HG02938 (cell line): ENCODE results near the gene DENND5A.
"Not testable (repeated sequence)": the region's sequence is repeated elsewhere in the genome, so short reads cannot be mapped to it uniquely, and the experiment has no call there.

ENCODE experiments used
- ATAC-seq: cut with Tn5 transposase; IDR thresholded peaks from one replicate; pipeline ENCODE4 v1.9.1; 2021; ENCODE audit warnings: mild to moderate bottlenecking, moderate library complexity; ENCODE audit not compliant: unreplicated experiment

The DENND5A gene

DNA sequence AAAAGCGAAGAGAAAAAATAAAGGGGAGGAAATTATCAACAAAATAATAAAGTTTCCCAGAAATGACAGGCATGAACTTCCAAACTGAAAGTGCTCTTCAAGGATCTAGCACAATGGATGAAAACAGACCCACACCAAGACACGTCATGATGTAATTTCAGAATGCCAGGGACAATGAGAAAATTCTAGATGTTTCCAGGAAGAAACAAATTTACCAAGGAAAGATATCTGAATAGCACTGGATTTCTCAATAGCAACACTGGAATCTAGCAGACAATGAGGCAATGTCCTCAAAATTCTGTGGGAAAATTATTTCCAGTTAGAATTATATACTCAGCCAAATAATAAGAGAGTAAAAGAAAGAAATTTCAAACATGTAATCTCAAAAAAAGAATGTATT lies 46.0 kb downstream of the DENND5A start:
- ATAC-seq: no peak

DNA sequence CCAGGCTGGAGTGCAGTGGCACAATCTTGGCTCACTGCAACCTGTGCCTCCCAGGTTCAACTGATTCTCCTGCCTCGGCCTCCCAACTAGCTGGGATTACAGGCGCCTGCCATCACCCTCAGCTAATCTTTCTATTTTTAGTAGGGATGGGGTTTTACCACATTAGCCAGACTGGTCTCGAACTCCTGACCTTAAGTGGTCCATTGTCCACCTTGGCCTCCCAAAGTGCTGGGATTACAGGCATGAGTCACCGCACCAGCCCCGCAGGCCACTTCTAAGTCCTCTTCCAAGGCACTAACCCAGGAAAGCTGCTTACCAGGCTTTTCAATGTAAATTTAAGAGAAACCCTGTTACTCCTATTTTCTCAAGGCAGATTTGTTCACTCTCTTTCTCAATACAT lies 50.4 kb downstream of the DENND5A start:
- no peak for ATAC-seq

DNA sequence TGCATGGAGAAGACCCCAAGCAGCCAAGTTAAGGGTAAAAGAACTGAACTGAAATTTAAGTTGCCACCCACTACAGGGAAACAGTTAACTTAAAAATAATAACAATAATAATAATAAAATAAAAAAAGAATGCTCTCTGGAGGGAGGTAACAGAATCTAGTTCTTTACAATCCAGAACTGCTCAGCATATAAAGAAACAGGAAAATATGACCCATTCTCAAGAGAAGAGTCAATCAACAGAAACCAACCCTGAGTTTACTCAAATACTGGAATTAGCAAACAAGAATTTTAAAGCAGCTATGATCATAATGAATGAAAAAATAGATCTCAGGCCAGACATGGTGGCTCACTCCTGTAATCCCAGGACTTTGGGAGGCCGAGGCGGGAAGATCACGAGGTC lies 53.8 kb downstream of the DENND5A start:
- ATAC-seq: no peak

DNA sequence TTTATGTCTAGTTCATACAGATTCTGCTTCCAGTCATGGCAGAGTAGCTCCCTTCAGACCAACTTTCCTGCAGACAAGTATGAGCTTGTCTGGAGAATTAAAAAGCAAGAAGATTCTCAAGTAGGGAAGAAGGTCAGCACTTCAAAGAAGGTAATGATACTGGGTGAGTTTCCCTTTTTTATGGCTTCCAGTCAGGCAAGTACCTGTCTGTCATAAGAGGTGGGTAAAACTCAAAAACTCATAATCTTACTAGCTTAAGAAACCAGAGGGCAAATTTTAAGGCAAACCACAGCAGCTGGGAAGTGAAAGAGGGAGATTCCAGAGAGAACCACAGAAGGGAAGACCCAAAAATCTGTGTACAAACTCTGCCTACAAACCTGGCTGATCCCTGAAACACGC lies 54.2 kb downstream of the DENND5A start:
- ATAC-seq: no peak

DNA sequence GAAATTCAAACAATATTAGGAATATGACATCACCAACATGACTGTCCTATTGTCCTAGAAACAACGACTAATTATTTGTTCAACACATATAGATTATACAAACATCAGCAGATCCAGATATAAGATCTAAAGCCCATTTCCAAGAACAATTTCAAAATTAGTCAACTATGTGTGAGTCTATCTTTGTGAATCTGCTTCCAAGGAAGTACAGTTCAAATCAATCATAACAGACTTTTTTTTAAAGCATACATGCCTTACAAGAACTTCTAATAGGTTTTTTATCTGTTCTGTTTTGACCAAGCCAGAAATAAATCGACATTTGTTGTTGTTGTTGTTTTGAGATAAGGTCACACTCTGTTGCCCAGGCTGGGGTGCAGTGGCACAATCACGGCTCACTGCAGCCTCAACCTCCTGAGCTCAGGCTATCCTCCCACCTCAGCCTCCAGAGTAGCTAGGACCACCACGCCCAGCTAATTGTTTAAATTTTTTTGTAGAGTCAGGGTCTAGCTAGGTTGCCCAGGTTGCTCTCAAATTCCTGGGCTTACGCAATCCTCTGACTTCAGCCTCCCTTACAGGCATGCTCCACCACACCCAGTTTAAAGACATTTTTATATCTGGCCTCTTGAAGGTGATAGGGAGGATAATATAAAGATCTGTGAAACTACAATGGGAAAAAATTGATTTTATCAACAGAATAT lies 54.8 kb downstream of the DENND5A start:
- ATAC-seq: no peak

DNA sequence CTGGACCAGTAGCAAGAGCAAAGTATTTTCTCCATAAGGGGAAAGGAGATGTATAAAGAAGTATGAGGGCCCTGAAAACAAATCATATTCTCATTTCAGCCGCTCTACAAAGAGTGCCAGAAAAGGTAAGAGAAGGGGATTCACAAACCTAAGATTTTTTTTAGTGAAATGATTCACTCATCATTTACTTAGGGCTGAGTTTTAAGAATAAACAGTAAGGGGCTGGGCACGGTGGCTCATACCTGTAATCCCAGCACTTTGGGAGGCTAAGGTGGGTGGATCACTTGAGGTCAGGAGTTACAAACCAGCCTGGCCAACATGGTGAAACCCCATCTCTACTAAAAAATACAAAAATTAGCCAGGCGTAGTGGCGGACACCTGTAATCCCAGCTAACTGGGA lies 55.5 kb downstream of the DENND5A start:
- ATAC-seq: peak; percentile 18

GRCh38 chr11:9208726-9209501 lies 56.2 kb downstream of the DENND5A start:
- ATAC-seq: peak; percentile 55

GRCh38 chr11:9207229-9207628 lies 57.9 kb downstream of the DENND5A start:
- ATAC-seq: no peak

DNA sequence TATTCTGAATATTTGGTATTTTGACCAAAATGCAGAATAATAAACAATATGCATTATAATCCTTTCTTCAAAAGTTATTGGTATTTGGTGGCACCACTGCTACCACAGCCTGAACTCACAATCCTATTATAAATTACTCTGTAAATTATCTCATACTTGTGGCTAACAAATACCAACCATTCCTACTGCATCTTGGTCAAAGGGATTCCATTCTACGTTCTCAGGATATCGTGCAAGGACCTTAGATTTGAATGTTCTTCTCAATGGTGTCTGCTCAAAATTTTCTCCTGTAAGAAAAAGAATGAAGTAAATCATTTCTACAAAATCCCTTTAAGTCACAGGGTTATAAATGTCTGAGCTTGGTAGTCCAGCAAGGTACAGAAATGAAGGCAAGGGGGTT lies 58.7 kb downstream of the DENND5A start:
- ATAC-seq: no peak

DNA sequence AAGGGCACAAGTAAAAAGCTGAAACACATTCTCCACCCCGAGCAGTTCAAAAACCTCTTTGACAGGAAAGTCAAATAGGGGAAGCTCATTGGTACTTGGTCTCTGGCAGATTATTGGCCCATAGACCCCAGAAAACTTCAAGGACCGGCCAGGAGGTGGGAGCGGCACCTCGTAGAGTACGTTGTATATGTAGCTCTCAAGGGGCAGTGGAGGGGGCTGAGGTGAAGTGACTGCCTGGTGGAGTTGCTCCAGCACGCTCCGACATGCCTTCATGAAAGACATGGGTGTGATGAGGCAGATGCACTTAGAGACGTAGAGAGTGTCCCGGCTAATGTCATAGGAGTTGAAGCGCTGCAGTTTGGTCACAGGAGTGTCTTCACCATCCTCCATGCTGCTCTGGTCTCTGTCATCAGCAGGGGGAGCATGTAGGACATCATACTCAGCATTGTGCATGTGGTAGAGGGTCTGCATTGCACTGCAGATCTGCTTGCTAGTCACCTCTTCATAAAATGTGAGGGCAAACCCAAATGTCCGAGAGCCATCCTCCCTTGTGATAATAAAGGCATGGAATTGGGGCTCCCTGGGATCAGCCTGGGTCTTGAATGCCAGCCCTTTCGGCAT lies 61.3 kb downstream of the DENND5A start:
- ATAC-seq: no peak

- no peak for ATAC-seq
Observed at GRCh38 chr11:9201372-9202162, 63.6 kb downstream of the DENND5A start.

GRCh38 chr11:9200471-9200870 lies 64.7 kb downstream of the DENND5A start:
- no peak for ATAC-seq

GRCh38 chr11:9193316-9193715 lies 71.8 kb downstream of the DENND5A start:
- no peak for ATAC-seq

GRCh38 chr11:9192561-9192960 lies 72.6 kb downstream of the DENND5A start:
- ATAC-seq: no peak

GRCh38 chr11:9190326-9191016 lies 74.7 kb downstream of the DENND5A start:
- ATAC-seq: not testable (repeated sequence)

DNA sequence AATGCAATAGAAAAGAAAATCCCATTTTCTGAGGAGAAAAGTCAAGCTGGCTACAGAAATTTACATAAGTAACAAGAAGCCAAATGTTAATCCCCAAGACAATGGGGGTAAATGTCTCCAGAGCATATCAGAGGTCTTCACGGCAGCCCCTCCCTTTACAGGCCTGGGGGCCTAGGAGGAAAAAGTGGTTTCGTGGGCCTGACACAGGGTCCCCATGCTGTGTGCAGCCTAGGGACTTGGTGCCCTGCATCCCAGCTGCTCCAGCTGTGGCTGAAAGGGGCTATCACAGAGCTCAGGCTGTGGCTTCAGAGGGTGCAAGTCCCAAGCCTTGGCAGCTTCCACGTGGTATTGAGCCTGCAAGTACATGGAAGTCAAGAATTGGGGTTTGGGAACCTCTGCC lies 76.3 kb downstream of the DENND5A start:
- not testable (repeated sequence) for ATAC-seq

DNA sequence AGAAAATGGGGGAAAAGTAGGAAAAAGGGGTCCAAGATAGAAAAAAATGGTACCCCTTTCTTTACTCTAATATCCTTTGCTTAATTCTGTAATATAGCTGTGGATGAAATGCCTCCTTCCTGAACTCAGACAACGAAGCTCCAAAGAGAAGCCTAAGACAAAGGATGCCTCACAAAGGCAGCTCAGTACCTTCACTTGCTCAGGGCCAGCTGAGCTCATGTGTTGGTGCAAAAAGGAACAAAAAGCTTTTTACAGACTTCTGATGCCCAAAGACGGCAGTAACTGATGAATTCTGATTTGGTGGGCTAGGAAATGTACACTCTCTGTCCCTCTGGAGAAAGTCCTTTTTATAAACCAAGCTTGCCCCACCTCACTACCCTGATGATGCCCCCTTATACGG lies 77.5 kb downstream of the DENND5A start:
- no peak for ATAC-seq

- ATAC-seq: no peak
Observed at GRCh38 chr11:9184516-9184915, 80.6 kb downstream of the DENND5A start.

- no peak for ATAC-seq
Observed at GRCh38 chr11:9182180-9182871, 82.8 kb downstream of the DENND5A start.

GRCh38 chr11:9180784-9181183 lies 84.4 kb downstream of the DENND5A start:
- no peak for ATAC-seq
